HL-60 (cell line): ENCODE data around the gene NEDD4.
"Not testable (repeated sequence)": the region's sequence is repeated elsewhere in the genome, so short reads cannot be mapped to it uniquely, and the experiment has no call there.

Source experiments
- DNase-seq, 2 experiments: peaks; one replicate each; pipeline ENCODE4 v3.0.0-alpha.2; 2010 to 2020; ENCODE audit warnings: low read depth in 1 of 2, low spot score in 1 of 2
- H3K27ac ChIP-seq: fragments of 250-450 bp; sonication (Bioruptor Pico); replicated peaks from 2 replicates; pipeline ENCODE4 v1.5.1; 2020; ENCODE audit warnings: mild to moderate bottlenecking, moderate library complexity
- H3K27me3 ChIP-seq: fragments of 250-450 bp; sonication (Bioruptor Pico); 2 replicates; pipeline ENCODE4 v1.5.1; 2021; ENCODE audit warnings: mild to moderate bottlenecking, moderate library complexity; ENCODE audit not compliant: insufficient read depth, poor library complexity, severe bottlenecking
- H3K4me3 ChIP-seq: replicated peaks from 2 replicates; pipeline ENCODE4 v1.5.1; 2011; ENCODE audit warnings: mild to moderate bottlenecking, control low read depth, low read length; ENCODE audit not compliant: insufficient read depth
- GABPA ChIP-seq: IDR thresholded peaks from 2 replicates; pipeline ENCODE4 v1.6.1; 2012; ENCODE audit warnings: low read depth
- POLR2AphosphoS5 ChIP-seq: IDR thresholded peaks from 2 replicates; pipeline ENCODE4 v1.6.1; 2012; ENCODE audit warnings: low read depth
- SPI1 ChIP-seq: IDR thresholded peaks from 2 replicates; pipeline ENCODE4 v1.6.1; 2012; ENCODE audit warnings: low read depth, mild to moderate bottlenecking, borderline replicate concordance
- TF ChIP-seq, protein P1 (sequence below): IDR thresholded peaks from one replicate; pipeline ENCODE4 v1.5.1; 2011; ENCODE audit warnings: low read length, control low read depth, inconsistent platforms; ENCODE audit not compliant: insufficient read depth
- TF ChIP-seq, protein P2 (sequence below): IDR thresholded peaks from 2 replicates; pipeline ENCODE4 v1.6.1; 2012; ENCODE audit warnings: low read depth; ENCODE audit not compliant: insufficient replicate concordance

Gene NEDD4

DNA sequence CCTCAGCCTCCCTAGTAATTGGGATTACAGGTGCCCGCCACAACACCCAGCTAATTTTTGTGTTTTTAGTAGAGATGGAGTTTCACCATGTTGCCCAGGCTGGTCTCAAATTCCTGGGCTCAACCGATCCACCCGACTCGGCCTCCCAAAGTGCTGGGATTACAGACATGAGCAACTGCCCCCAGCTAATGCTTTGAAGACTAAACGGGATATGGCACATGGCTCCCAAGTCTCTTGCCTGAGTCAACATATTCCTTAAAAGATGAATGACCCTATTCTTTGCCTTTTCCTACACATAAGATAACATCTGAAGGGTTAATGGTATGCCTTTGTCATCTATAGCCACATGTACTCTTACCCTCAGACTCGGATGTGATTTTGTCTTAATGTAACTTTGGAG, 38.4 kb upstream of the NEDD4 start:
- TF ChIP-seq POLR2AphosphoS5 (no peak), SPI1 (no peak), GABPA (no peak)
- TF ChIP-seq, protein P1, sequence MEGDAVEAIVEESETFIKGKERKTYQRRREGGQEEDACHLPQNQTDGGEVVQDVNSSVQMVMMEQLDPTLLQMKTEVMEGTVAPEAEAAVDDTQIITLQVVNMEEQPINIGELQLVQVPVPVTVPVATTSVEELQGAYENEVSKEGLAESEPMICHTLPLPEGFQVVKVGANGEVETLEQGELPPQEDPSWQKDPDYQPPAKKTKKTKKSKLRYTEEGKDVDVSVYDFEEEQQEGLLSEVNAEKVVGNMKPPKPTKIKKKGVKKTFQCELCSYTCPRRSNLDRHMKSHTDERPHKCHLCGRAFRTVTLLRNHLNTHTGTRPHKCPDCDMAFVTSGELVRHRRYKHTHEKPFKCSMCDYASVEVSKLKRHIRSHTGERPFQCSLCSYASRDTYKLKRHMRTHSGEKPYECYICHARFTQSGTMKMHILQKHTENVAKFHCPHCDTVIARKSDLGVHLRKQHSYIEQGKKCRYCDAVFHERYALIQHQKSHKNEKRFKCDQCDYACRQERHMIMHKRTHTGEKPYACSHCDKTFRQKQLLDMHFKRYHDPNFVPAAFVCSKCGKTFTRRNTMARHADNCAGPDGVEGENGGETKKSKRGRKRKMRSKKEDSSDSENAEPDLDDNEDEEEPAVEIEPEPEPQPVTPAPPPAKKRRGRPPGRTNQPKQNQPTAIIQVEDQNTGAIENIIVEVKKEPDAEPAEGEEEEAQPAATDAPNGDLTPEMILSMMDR = no peak
- TF ChIP-seq, protein P2, sequence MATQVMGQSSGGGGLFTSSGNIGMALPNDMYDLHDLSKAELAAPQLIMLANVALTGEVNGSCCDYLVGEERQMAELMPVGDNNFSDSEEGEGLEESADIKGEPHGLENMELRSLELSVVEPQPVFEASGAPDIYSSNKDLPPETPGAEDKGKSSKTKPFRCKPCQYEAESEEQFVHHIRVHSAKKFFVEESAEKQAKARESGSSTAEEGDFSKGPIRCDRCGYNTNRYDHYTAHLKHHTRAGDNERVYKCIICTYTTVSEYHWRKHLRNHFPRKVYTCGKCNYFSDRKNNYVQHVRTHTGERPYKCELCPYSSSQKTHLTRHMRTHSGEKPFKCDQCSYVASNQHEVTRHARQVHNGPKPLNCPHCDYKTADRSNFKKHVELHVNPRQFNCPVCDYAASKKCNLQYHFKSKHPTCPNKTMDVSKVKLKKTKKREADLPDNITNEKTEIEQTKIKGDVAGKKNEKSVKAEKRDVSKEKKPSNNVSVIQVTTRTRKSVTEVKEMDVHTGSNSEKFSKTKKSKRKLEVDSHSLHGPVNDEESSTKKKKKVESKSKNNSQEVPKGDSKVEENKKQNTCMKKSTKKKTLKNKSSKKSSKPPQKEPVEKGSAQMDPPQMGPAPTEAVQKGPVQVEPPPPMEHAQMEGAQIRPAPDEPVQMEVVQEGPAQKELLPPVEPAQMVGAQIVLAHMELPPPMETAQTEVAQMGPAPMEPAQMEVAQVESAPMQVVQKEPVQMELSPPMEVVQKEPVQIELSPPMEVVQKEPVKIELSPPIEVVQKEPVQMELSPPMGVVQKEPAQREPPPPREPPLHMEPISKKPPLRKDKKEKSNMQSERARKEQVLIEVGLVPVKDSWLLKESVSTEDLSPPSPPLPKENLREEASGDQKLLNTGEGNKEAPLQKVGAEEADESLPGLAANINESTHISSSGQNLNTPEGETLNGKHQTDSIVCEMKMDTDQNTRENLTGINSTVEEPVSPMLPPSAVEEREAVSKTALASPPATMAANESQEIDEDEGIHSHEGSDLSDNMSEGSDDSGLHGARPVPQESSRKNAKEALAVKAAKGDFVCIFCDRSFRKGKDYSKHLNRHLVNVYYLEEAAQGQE = no peak
- no peak overlapping the region for H3K4me3 ChIP-seq
- no peak for DNase-seq
- H3K27ac ChIP-seq = no peak overlapping the region
- no peaks in the 10 kb centered on the region for H3K27me3 ChIP-seq

DNA sequence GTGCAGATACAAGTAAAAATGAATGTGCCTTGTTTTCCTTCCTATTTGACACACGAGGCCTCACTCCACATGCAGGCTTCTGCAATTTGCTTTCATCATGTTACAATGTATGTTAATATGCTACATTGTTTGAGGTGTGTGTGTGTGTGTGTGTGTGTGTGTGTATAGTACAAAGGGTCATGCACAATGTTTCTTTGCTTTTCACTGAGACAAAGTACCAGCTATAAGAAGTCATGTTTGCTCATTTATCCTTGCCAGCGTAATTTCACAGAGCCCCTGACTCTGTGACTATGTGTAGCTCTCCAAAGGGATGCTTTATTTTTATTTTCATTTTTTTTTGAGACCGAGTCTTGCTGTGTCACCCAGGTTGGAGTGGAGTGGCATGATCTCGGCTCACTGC, 38.0 kb upstream of the NEDD4 start:
- Histone ChIP-seq H3K4me3 (no peak overlapping the region), H3K27me3 (no peaks in the 10 kb centered on the region), H3K27ac (no peak overlapping the region)
- TF ChIP-seq POLR2AphosphoS5 = no peak
- no peak for TF ChIP-seq GABPA
- TF ChIP-seq, protein P2 = no peak
- DNase-seq = no peak

DNA sequence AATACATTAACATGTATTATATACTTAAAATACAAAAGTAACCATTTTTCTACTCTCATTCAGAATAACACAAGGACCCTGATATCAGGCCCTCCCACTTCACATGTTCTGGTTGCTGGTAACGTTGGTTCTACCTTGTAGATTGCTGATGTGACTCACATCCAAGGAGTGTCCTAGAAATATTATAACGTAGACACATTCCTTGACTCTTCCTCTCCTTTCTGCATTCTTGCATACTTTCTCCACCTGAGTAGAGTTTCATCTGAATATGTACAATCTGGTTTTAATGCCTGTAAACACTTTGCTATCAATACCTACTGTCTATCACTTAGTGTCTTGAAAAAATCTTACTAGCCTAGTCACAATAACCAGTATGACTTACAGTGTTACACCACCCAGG, 35.0 kb upstream of the NEDD4 start:
- Histone ChIP-seq H3K27ac (no peak overlapping the region), H3K4me3 (no peak overlapping the region), H3K27me3 (no peaks in the 10 kb centered on the region)
- TF ChIP-seq, protein P2 = no peak
- no peak for DNase-seq

DNA sequence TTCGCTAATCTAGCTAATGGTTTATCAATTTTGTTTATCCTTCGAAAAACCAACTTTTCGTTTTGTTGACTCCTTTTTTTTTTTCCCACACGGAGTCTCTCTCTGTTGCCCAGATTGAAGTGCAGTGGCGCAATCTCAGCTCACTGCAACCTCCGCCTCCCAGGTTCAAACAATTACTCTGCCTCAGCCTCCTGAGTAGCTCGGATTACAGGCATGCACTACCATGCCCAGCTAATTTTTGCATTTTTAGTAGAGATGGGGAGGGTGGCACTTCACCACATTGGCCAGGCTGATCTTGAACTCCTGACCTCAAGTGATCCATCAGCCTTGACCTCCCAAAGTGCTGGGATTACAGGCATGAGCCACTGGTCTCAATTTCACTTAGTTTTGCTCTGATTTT, 29.7 kb upstream of the NEDD4 start:
- not testable (repeated sequence) for H3K27ac ChIP-seq, H3K4me3 ChIP-seq, H3K27me3 ChIP-seq, DNase-seq

DNA sequence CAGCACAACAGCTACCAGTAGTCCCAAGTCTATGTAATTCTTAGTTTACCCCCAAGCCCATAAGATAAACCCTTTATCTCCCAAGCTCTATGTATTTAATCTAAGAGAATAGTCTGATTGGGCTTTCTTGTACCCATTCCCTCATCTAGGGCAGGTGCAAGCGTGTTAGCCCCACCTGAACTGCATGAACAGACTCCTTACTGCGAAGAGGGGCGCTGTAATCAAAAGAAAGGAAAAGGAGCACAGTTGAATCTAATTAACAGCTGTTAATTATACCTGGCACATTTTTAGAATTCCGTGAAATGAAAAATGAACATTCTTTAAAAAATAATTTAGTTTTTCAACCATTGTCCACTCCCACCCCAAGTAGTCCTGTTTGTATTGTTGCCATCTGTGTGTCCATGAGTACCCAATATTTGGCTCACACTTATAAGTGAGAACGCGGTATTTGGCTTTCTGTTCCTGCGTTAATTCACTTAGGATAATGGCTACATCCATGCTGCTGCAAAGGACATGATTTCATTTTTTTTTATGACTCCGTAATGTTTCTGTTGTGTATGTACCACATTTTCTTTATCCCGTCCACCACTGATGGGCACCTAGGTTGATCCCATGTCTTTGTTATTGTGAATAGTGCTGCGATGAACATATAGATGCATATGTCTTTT, 26.5 kb upstream of the NEDD4 start:
- DNase-seq = no peak
- no peak overlapping the region for H3K27ac ChIP-seq
- no peaks in the 10 kb centered on the region for H3K27me3 ChIP-seq
- no peak overlapping the region for H3K4me3 ChIP-seq
- TF ChIP-seq, protein P2 = no peak
- TF ChIP-seq, protein P1 = no peak
- TF ChIP-seq SPI1 (no peak), GABPA (no peak), POLR2AphosphoS5 (no peak)
